T-helper 2 cell treated with Interferon-gamma antibody and Interleukin-4, amounts not matched to agents 5 μg/mL and 100 μg/mL, for 36 hours (primary cell): ENCODE data around the gene ADGRG2.
"Not testable (repeated sequence)": the region's sequence is repeated elsewhere in the genome, so short reads cannot be mapped to it uniquely, and the experiment has no call there.

Experiments
- DNase-seq: peaks from one replicate; pipeline ENCODE4 v3.0.0; 2021; ENCODE audit warnings: low spot score
- H3K27ac Mint-ChIP-seq: one replicate; pipeline ENCODE4 v1.8.0; 2021; ENCODE audit warnings: mild to moderate bottlenecking, mixed read lengths
- H3K27me3 Mint-ChIP-seq: one replicate; pipeline ENCODE4 v1.8.0; 2021; ENCODE audit warnings: low read depth, mixed read lengths
- H3K36me3 Mint-ChIP-seq: one replicate; pipeline ENCODE4 v1.8.0; 2021; ENCODE audit warnings: low read depth, mixed read lengths
- H3K4me1 Mint-ChIP-seq: one replicate; pipeline ENCODE4 v1.8.0; 2021; ENCODE audit warnings: low read depth, mixed read lengths
- H3K4me3 Mint-ChIP-seq: one replicate; pipeline ENCODE4 v1.8.0; 2022; ENCODE audit warnings: mild to moderate bottlenecking, moderate library complexity, mixed read lengths
- H3K9me3 Mint-ChIP-seq: one replicate; pipeline ENCODE4 v1.8.0; 2021; ENCODE audit warnings: mixed read lengths

ADGRG2 gene

GRCh38 chrX:19100586-19100985, 21.7 kb downstream of the ADGRG2 start:
- H3K9me3 Mint-ChIP-seq, result no peaks in the 10 kb centered on the region
- H3K27ac Mint-ChIP-seq, result no peak overlapping the region
- DNase-seq, result no peak
- H3K27me3 Mint-ChIP-seq, result no peaks in the 10 kb centered on the region
- H3K4me3 Mint-ChIP-seq, result no peak overlapping the region
- H3K36me3 Mint-ChIP-seq, result no peaks in the 10 kb centered on the region
- H3K4me1 Mint-ChIP-seq, result no peaks in the 10 kb centered on the region

GRCh38 chrX:19097553-19098283, 24.6 kb downstream of the ADGRG2 start:
- H3K36me3 Mint-ChIP-seq, result no peaks in the 10 kb centered on the region
- H3K4me3 Mint-ChIP-seq, result no peak overlapping the region
- H3K27me3 Mint-ChIP-seq, result no peaks in the 10 kb centered on the region
- H3K27ac Mint-ChIP-seq, result no peak overlapping the region
- no peak for DNase-seq
- no peaks in the 10 kb centered on the region for H3K4me1 Mint-ChIP-seq
- no peaks in the 10 kb centered on the region for H3K9me3 Mint-ChIP-seq

- H3K9me3 Mint-ChIP-seq, result no peaks in the 10 kb centered on the region
- H3K27me3 Mint-ChIP-seq, result no peaks in the 10 kb centered on the region
- no peaks in the 10 kb centered on the region for H3K4me1 Mint-ChIP-seq
- H3K27ac Mint-ChIP-seq, result no peak overlapping the region
- H3K4me3 Mint-ChIP-seq, result no peak overlapping the region
- DNase-seq, result no peak
- no peaks in the 10 kb centered on the region for H3K36me3 Mint-ChIP-seq
Observed at GRCh38 chrX:19096586-19096985, 25.7 kb downstream of the ADGRG2 start.

GRCh38 chrX:19094654-19095053, 27.6 kb downstream of the ADGRG2 start:
- H3K27me3 Mint-ChIP-seq, result no peaks in the 10 kb centered on the region
- H3K9me3 Mint-ChIP-seq, result peaks cover 7% of the 10 kb centered on the region
- H3K27ac Mint-ChIP-seq, result no peak overlapping the region
- H3K4me1 Mint-ChIP-seq, result no peaks in the 10 kb centered on the region
- no peak for DNase-seq
- H3K36me3 Mint-ChIP-seq, result no peaks in the 10 kb centered on the region
- H3K4me3 Mint-ChIP-seq, result no peak overlapping the region

GRCh38 chrX:19091596-19091995, 30.7 kb downstream of the ADGRG2 start:
- Mint-ChIP-seq H3K27ac (no peak overlapping the region), H3K4me1 (no peaks in the 10 kb centered on the region), H3K27me3 (no peaks in the 10 kb centered on the region), H3K36me3 (no peaks in the 10 kb centered on the region), H3K4me3 (no peak overlapping the region), H3K9me3 (peaks cover 10% of the 10 kb centered on the region)
- DNase-seq, result no peak

GRCh38 chrX:19089555-19090040, 32.7 kb downstream of the ADGRG2 start:
- Mint-ChIP-seq H3K27ac (no peak overlapping the region), H3K27me3 (no peaks in the 10 kb centered on the region), H3K36me3 (no peaks in the 10 kb centered on the region), H3K4me1 (no peaks in the 10 kb centered on the region), H3K4me3 (no peak overlapping the region), H3K9me3 (peaks cover 10% of the 10 kb centered on the region)
- no peak for DNase-seq

- no peak overlapping the region for H3K4me3 Mint-ChIP-seq
- peaks cover 10% of the 10 kb centered on the region for H3K9me3 Mint-ChIP-seq
- DNase-seq, result no peak
- H3K27me3 Mint-ChIP-seq, result no peaks in the 10 kb centered on the region
- H3K4me1 Mint-ChIP-seq, result no peaks in the 10 kb centered on the region
- no peak overlapping the region for H3K27ac Mint-ChIP-seq
- no peaks in the 10 kb centered on the region for H3K36me3 Mint-ChIP-seq
Observed at GRCh38 chrX:19086102-19086772, 36.0 kb downstream of the ADGRG2 start.

GRCh38 chrX:19085666-19086065, 36.6 kb downstream of the ADGRG2 start:
- DNase-seq, result no peak
- no peaks in the 10 kb centered on the region for H3K27me3 Mint-ChIP-seq
- H3K4me1 Mint-ChIP-seq, result no peaks in the 10 kb centered on the region

GRCh38 chrX:19075754-19076153, 46.5 kb downstream of the ADGRG2 start:
- no peak overlapping the region for H3K4me3 Mint-ChIP-seq
- no peaks in the 10 kb centered on the region for H3K36me3 Mint-ChIP-seq
- no peaks in the 10 kb centered on the region for H3K27me3 Mint-ChIP-seq

More at GRCh38 chrX:19085666-19086065, 36.6 kb downstream of the ADGRG2 start:
- no peak overlapping the region for H3K27ac Mint-ChIP-seq
- H3K9me3 Mint-ChIP-seq, result peaks cover 10% of the 10 kb centered on the region
- H3K4me3 Mint-ChIP-seq, result no peak overlapping the region
- no peaks in the 10 kb centered on the region for H3K36me3 Mint-ChIP-seq

GRCh38 chrX:19072372-19072771, 49.9 kb downstream of the ADGRG2 start:
- no peaks in the 10 kb centered on the region for H3K36me3 Mint-ChIP-seq

More at GRCh38 chrX:19075754-19076153, 46.5 kb downstream of the ADGRG2 start:
- no peak for DNase-seq
- Mint-ChIP-seq H3K4me1 (no peaks in the 10 kb centered on the region), H3K27ac (no peak overlapping the region), H3K9me3 (no peaks in the 10 kb centered on the region)

GRCh38 chrX:19070555-19070994, 51.7 kb downstream of the ADGRG2 start:
- DNase-seq, result no peak
- Mint-ChIP-seq H3K27ac (no peak overlapping the region), H3K4me3 (no peak overlapping the region), H3K9me3 (no peaks in the 10 kb centered on the region), H3K4me1 (no peaks in the 10 kb centered on the region), H3K27me3 (no peaks in the 10 kb centered on the region), H3K36me3 (no peaks in the 10 kb centered on the region)

More at GRCh38 chrX:19072372-19072771, 49.9 kb downstream of the ADGRG2 start:
- Mint-ChIP-seq H3K27ac (no peak overlapping the region), H3K4me3 (no peak overlapping the region), H3K27me3 (no peaks in the 10 kb centered on the region), H3K9me3 (no peaks in the 10 kb centered on the region), H3K4me1 (no peaks in the 10 kb centered on the region)
- no peak for DNase-seq

- not testable (repeated sequence) for H3K9me3 Mint-ChIP-seq, H3K4me3 Mint-ChIP-seq, DNase-seq, H3K27me3 Mint-ChIP-seq, H3K27ac Mint-ChIP-seq, H3K36me3 Mint-ChIP-seq, H3K4me1 Mint-ChIP-seq
Observed at GRCh38 chrX:19066987-19067386, 55.3 kb downstream of the ADGRG2 start.

- Mint-ChIP-seq H3K4me1 (no peaks in the 10 kb centered on the region), H3K27me3 (no peaks in the 10 kb centered on the region), H3K36me3 (no peaks in the 10 kb centered on the region), H3K4me3 (no peak overlapping the region), H3K9me3 (no peaks in the 10 kb centered on the region), H3K27ac (no peak overlapping the region)
- no peak for DNase-seq
Observed at GRCh38 chrX:19065535-19065934, 56.7 kb downstream of the ADGRG2 start.

GRCh38 chrX:19064175-19064574, 58.1 kb downstream of the ADGRG2 start:
- H3K27me3 Mint-ChIP-seq, result no peaks in the 10 kb centered on the region
- no peaks in the 10 kb centered on the region for H3K9me3 Mint-ChIP-seq
- H3K27ac Mint-ChIP-seq, result no peak overlapping the region
- no peaks in the 10 kb centered on the region for H3K4me1 Mint-ChIP-seq
- H3K4me3 Mint-ChIP-seq, result no peak overlapping the region
- no peak for DNase-seq
- no peaks in the 10 kb centered on the region for H3K36me3 Mint-ChIP-seq
